Neuronal stem cell (in vitro differentiated cells): ENCODE data around the gene PFKFB3.
A peak's percentile ranks its signal among the peaks of the same experiment; 100 is the strongest.

ENCODE experiments used
- DNase-seq: peaks from one replicate; pipeline ENCODE4 v3.0.0-alpha.2; 2013; ENCODE audit warnings: low spot score
- H2AFZ ChIP-seq: one replicate; pipeline ENCODE4 v1.6.1; 2013; ENCODE audit warnings: mild to moderate bottlenecking, low read length, inconsistent platforms
- H2AK5ac ChIP-seq: 2 replicates; pipeline ENCODE4 v1.6.1; 2013; ENCODE audit warnings: low read depth, mild to moderate bottlenecking, inconsistent platforms, low read length, moderate library complexity, mixed read lengths
- H2BK120ac ChIP-seq: 2 replicates; pipeline ENCODE4 v1.6.1; 2013; ENCODE audit warnings: low read depth, mild to moderate bottlenecking, inconsistent platforms, low read length, moderate library complexity, mixed read lengths
- H2BK12ac ChIP-seq: one replicate; pipeline ENCODE4 v1.6.1; 2013; ENCODE audit warnings: low read length, inconsistent platforms
- H2BK15ac ChIP-seq: 2 replicates; pipeline ENCODE4 v1.6.1; 2013; ENCODE audit warnings: mild to moderate bottlenecking, low read length, inconsistent platforms, mixed read lengths
- H2BK5ac ChIP-seq: one replicate; pipeline ENCODE4 v1.6.1; 2013; ENCODE audit warnings: inconsistent platforms, mild to moderate bottlenecking, low read length, moderate library complexity
- H3K14ac ChIP-seq: one replicate; pipeline ENCODE4 v1.6.1; 2013; ENCODE audit warnings: low read length, inconsistent platforms
- H3K18ac ChIP-seq: 2 replicates; pipeline ENCODE4 v1.6.1; 2013; ENCODE audit warnings: low read length, inconsistent platforms
- H3K23ac ChIP-seq: 2 replicates; pipeline ENCODE4 v1.6.1; 2013; ENCODE audit warnings: low read depth, mild to moderate bottlenecking, mixed read lengths, low read length, inconsistent platforms; ENCODE audit not compliant: poor library complexity
- H3K27ac ChIP-seq: replicated peaks from 3 replicates; pipeline ENCODE4 v1.5.1; 2013; ENCODE audit warnings: low read length, inconsistent platforms
- H3K27me3 ChIP-seq, 3 experiments: 2 replicates each; pipeline ENCODE4 v1.6.1; 2013; ENCODE audit warnings: low read length in 3 of 3, mild to moderate bottlenecking in 2 of 3, inconsistent platforms in 1 of 3, low read depth in 1 of 3, mixed read lengths in 1 of 3, moderate library complexity in 1 of 3; ENCODE audit not compliant: control insufficient read depth in 3 of 3, insufficient read depth in 3 of 3
- H3K36me3 ChIP-seq, 2 donors: replicated peaks in 1 of 2; 2 replicates each; pipeline ENCODE4 v1.6.1; 2013; ENCODE audit warnings: low read length in 2 of 2; ENCODE audit not compliant: control insufficient read depth in 2 of 2, insufficient read depth in 2 of 2
- H3K4ac ChIP-seq: 2 replicates; pipeline ENCODE4 v1.6.1; 2013; ENCODE audit warnings: inconsistent platforms, mild to moderate bottlenecking, low read length, moderate library complexity
- H3K4me1 ChIP-seq, 2 donors: 1 replicate in 1 of 2; 2 replicates in 1 of 2; pipeline ENCODE4 v1.6.1; 2013; ENCODE audit warnings: low read length in 2 of 2, low read depth in 1 of 2; ENCODE audit not compliant: control insufficient read depth in 2 of 2, insufficient read depth in 1 of 2
- H3K4me2 ChIP-seq: one replicate; pipeline ENCODE4 v1.6.1; 2013; ENCODE audit warnings: mild to moderate bottlenecking, low read length, inconsistent platforms; ENCODE audit not compliant: insufficient read depth, poor library complexity, severe bottlenecking
- H3K4me3 ChIP-seq, 2 donors: 2 replicates each; pipeline ENCODE4 v1.5.1; 2013; ENCODE audit warnings: low read length in 2 of 2, mild to moderate bottlenecking in 2 of 2, inconsistent platforms in 1 of 2, moderate library complexity in 1 of 2
- H3K79me1 ChIP-seq: one replicate; pipeline ENCODE4 v1.6.1; 2013; ENCODE audit warnings: low read depth, mild to moderate bottlenecking, inconsistent platforms, low read length, moderate library complexity
- H3K9ac ChIP-seq: one replicate; pipeline ENCODE4 v1.6.1; 2013; ENCODE audit warnings: mild to moderate bottlenecking, low read depth, low read length, inconsistent platforms; ENCODE audit not compliant: poor library complexity
- H3K9me3 ChIP-seq, 2 donors: replicated peaks in 1 of 2; 2 replicates each; pipeline versions ENCODE3 to v1.6.1; 2013; ENCODE audit warnings: low read length in 2 of 2, mild to moderate bottlenecking in 2 of 2, inconsistent platforms in 1 of 2, low read depth in 1 of 2, mixed read lengths in 1 of 2, moderate library complexity in 1 of 2; ENCODE audit not compliant: control insufficient read depth in 2 of 2, insufficient read depth in 1 of 2
- H4K8ac ChIP-seq: one replicate; pipeline ENCODE4 v1.6.1; 2013; ENCODE audit warnings: low read depth, mild to moderate bottlenecking, inconsistent platforms, low read length, moderate library complexity
- H4K91ac ChIP-seq: one replicate; pipeline ENCODE4 v1.6.1; 2013; ENCODE audit warnings: low read length, low read depth, mild to moderate bottlenecking, inconsistent platforms; ENCODE audit not compliant: poor library complexity
- WGBS, 2 donors: extraction: QIAGEN DNeasy Blood & Tissue Kit; methylation state at CpG; one replicate each; pipeline ENCODE4 v1.1.7; 2013; ENCODE audit warnings: missing lambda C conversion rate in 2 of 2, mixed read lengths in 1 of 2; ENCODE audit not compliant: insufficient read length in 2 of 2, insufficient replicate concordance in 1 of 2; ENCODE audit errors: extremely low coverage in 2 of 2; 5-methylcytosine and 5-hydroxymethylcytosine counted together

Gene PFKFB3

DNA sequence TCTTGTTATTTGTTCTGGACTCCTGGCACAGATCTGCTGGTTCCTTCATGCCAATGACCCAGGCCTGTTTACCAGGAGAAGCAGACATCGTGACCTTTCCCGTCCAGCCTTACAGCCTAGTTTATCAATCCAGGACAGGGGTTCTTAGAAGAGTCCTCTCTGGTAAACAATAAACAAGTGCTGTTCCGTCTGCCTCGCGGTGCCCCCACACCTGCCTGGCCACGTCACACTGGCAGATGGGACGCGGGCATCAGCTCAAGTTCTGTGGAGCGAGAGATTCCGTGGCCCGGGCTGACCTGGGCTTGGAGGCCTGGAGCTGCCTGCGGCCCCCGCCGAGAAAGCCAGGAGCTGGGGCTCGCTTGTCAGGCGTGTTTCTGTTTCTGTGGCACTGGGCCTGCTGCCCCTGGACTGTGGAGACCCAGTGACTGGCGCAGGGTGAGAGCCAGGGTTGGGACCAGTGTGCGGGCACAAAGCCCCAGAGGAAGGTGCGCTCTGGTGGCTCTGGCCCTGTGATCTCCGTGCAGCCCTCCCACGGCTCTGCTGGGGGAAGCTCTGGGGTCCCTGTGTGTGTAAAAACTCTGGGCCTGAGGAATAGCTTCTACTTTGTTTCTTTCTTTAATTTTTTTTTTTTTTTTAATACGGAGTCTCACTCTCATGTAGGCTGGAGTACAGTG is 28.4 kb upstream of the PFKFB3 start:
- H4K91ac ChIP-seq = no peak overlapping the region
- H3K14ac ChIP-seq = no peak overlapping the region
- H2BK15ac ChIP-seq = no peak overlapping the region
- no peak overlapping the region for H2BK120ac ChIP-seq
- no peak overlapping the region for H2AFZ ChIP-seq
- H3K4me2 ChIP-seq = no peak overlapping the region
- H3K36me3 ChIP-seq = peaks cover 0 to 3% of the 10 kb centered on the region in 2 donors
- no peak overlapping the region for H3K27ac ChIP-seq
- H3K79me1 ChIP-seq = peaks cover 14% of the 10 kb centered on the region
- DNase-seq = no peak
- H3K23ac ChIP-seq = no peak overlapping the region
- H3K9me3 ChIP-seq = no peaks in the 10 kb centered on the region
- H2BK5ac ChIP-seq = no peak overlapping the region
- peak overlapping the region; percentile 12 for H3K9ac ChIP-seq
- H3K4me3 ChIP-seq = no peak overlapping the region
- H3K4me1 ChIP-seq = peaks cover 0 to 3% of the 10 kb centered on the region in 2 donors
- no peak overlapping the region for H3K4ac ChIP-seq
- no peak overlapping the region for H4K8ac ChIP-seq
- no peaks in the 10 kb centered on the region for H3K27me3 ChIP-seq
- no peak overlapping the region for H2BK12ac ChIP-seq
- H3K18ac ChIP-seq = no peak overlapping the region
- WGBS, 2 donors = no CpG with 5 or more reads among the region's 22 CpGs
- H2AK5ac ChIP-seq = peak overlapping the region; percentile 25

DNA sequence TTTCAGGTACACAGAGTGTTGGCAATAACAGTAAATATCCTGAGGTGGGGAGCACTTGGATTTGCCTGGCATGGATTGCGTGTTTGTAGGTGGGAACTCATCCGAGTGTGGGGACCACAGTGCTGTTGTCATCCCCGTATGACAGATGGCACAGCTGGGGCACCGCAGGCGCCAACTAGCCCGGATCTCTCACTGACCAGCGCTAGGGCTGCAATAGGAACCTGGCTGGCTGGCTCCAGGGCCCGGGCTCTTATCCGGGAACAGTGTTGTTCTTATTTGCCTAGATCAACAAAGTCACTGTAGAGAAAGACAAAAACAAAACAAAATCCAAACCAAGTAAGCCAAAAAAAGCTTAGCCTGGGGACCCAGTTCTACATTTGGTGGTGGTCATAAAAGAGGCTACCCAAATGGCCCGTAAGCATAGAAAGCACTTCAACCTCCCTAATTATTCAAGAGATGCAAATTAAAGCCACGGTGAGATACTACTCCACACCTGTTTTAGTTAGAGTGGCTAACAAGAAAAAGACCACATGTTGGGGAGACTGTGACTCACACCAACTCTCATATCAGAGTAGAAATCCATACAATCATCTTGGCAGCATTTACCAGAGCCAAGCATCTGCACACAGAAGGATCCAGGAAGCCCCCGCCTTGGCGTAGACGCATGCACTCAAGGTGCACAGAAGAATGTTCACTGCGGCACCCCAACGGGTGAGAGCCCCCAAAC is 27.2 kb upstream of the PFKFB3 start:
- H2BK12ac ChIP-seq = no peak overlapping the region
- no peaks in the 10 kb centered on the region for H3K27me3 ChIP-seq
- H3K4me1 ChIP-seq = peaks cover 0 to 3% of the 10 kb centered on the region in 2 donors
- peaks cover 14% of the 10 kb centered on the region for H3K79me1 ChIP-seq
- H3K9ac ChIP-seq = no peak overlapping the region
- WGBS, 2 donors = no CpG with 5 or more reads among the region's 16 CpGs
- no peak for DNase-seq
- no peak overlapping the region for H4K8ac ChIP-seq
- peak overlapping the region; percentile 31 for H3K23ac ChIP-seq
- no peak overlapping the region for H3K4ac ChIP-seq
- H2BK15ac ChIP-seq = no peak overlapping the region
- peaks cover 0 to 3% of the 10 kb centered on the region in 2 donors for H3K36me3 ChIP-seq
- H2BK120ac ChIP-seq = no peak overlapping the region
- H2AFZ ChIP-seq = no peak overlapping the region
- H3K9me3 ChIP-seq = no peaks in the 10 kb centered on the region
- no peak overlapping the region for H3K4me3 ChIP-seq
- H3K14ac ChIP-seq = no peak overlapping the region
- no peak overlapping the region for H3K27ac ChIP-seq
- no peak overlapping the region for H2BK5ac ChIP-seq
- H3K4me2 ChIP-seq = no peak overlapping the region
- no peak overlapping the region for H3K18ac ChIP-seq
- no peak overlapping the region for H2AK5ac ChIP-seq
- H4K91ac ChIP-seq = no peak overlapping the region

DNA sequence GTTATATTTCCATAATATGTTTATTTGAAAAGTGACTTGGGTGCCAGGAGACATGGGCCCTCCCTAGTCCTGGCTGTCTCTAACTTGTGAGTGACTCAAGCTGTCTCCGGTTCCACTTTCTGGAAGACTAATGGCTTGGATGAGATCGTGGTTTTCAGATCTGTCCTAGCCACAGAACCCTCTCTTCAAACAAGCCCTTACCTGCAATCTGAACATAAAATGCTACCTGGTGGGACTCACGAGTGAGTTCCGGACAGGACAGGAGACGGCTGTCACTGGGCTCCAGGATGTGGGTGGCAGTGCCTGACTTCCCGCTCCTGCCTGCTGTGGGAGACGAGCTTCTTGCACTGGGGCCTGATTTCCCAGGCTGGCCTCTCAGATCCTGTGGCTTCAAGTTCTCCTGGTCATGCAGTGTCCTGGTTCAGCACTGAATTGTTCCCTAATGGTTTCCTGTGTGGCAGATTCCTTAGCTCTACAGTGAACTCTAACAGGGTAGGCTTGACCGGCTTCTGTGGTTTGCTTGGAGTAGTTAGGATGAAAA is 26.0 kb upstream of the PFKFB3 start:
- Histone ChIP-seq H3K9ac (no peak overlapping the region), H3K4me1 (peaks cover 0 to 3% of the 10 kb centered on the region in 2 donors), H3K4me3 (no peak overlapping the region), H3K27ac (no peak overlapping the region), H3K18ac (no peak overlapping the region), H2BK12ac (no peak overlapping the region), H4K91ac (no peak overlapping the region), H2BK15ac (no peak overlapping the region), H2BK120ac (no peak overlapping the region), H3K9me3 (no peaks in the 10 kb centered on the region), H3K27me3 (no peaks in the 10 kb centered on the region), H3K14ac (no peak overlapping the region), H3K4ac (no peak overlapping the region), H4K8ac (no peak overlapping the region), H2BK5ac (no peak overlapping the region), H2AFZ (no peak overlapping the region), H3K4me2 (no peak overlapping the region), H2AK5ac (no peak overlapping the region), H3K23ac (no peak overlapping the region), H3K36me3 (peaks cover 0 to 3% of the 10 kb centered on the region in 2 donors), H3K79me1 (peaks cover 12% of the 10 kb centered on the region)
- WGBS, 2 donors = no CpG with 5 or more reads among the region's 8 CpGs
- no peak for DNase-seq

DNA sequence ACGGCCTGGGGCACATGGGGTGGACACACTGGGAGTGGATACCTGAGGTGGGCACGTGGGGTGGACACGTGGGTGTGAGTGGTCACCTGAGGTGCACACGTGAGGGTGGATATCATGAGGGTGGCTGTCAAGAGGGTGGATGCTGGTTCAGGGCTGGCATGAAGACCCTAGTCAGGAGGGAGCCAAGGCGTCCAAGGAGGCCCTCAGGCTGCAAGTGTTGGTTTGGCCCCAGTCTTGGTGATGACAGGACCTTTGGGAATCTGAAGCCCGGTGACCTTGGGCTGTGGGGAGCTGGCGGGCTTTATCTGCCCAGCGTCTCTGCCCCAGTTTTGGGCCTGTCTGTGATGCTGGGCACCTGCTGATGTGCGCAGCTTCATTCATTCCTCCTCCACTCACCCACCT is 24.9 kb upstream of the PFKFB3 start:
- Histone ChIP-seq H3K79me1 (peaks cover 7% of the 10 kb centered on the region), H3K36me3 (no peaks in the 10 kb centered on the region), H2BK12ac (no peak overlapping the region), H3K27me3 (no peaks in the 10 kb centered on the region), H3K4ac (no peak overlapping the region), H3K18ac (no peak overlapping the region), H2BK5ac (peak overlapping the region; percentile 28), H3K4me3 (no peak overlapping the region), H2BK15ac (no peak overlapping the region), H2BK120ac (no peak overlapping the region), H4K8ac (no peak overlapping the region), H2AK5ac (no peak overlapping the region), H3K27ac (no peak overlapping the region), H3K4me2 (no peak overlapping the region), H3K9ac (peak overlapping the region; percentile 63), H3K9me3 (no peaks in the 10 kb centered on the region), H4K91ac (no peak overlapping the region), H3K4me1 (peaks cover 0 to 3% of the 10 kb centered on the region in 2 donors), H3K23ac (peak overlapping the region; percentile 59), H3K14ac (peak overlapping the region; percentile 32), H2AFZ (no peak overlapping the region)
- WGBS, 2 donors = no CpG with 5 or more reads among the region's 9 CpGs
- no peak for DNase-seq
